ENCODE data around the gene IRS2. TPM values are rescaled to one million over a fixed set of nuclear protein-coding genes. Genes with fewer than 3 reads are reported as not detected.

The IRS2 gene
- total RNA-seq, 1 experiment from 2014 or later: 5.9 TPM

DNA sequence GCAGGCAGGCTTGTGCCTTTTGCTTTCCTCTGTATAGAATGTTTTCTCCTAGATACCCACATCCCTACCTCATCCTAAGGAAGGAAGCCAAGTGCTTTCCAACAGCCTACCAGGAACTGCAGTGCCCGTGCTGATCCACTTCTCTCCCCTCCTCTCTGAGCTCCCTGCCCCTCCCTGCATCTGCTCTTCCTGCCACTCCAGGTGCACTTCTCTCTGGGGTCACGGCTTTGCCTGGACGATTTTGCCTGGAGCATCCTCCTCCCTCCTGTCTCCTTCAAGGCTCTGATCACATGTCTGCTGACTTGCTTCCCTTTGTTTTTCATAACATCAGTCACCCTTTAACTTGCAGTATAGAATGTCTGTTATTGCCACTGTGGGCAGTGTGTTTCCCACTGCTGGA, 34.7 kb upstream of the IRS2 start:
- Histone ChIP-seq H3K4me3 (ENCODE audit: low read depth in 2 of 2, low read length in 2 of 2) (no peak overlapping the region), H3K27ac (ENCODE audit: low read length) (no peak overlapping the region), H3K9me3 (ENCODE audit: control insufficient read depth, insufficient read depth, low read depth, low read length) (no peaks in the 10 kb centered on the region), H3K4me1 (ENCODE audit: control insufficient read depth, insufficient read depth, low read length) (no peaks in the 10 kb centered on the region), H3K36me3 (ENCODE audit: control insufficient read depth, insufficient read depth, low read length) (no peaks in the 10 kb centered on the region), H3K27me3 (ENCODE audit: control insufficient read depth, insufficient read depth, low read length) (no peaks in the 10 kb centered on the region)
- intact Hi-C loops (cut with micrococcal nuclease; ENCODE audit: unreplicated experiment): no loop called here
- ATAC-seq (no peak), DNase-seq (ENCODE audit: low read depth, low spot score) (no peak)
- TF ChIP-seq POLR2AphosphoS5 (IDR thresholded peaks at IDR 0.05; ENCODE audit: low read depth, low read length) (no peak), TCF7L2 (IDR thresholded peaks at IDR 0.05; ENCODE audit: low read depth, low read length) (no peak)
- ChIA-PET POLR2A (no interaction called here), CTCF (no interaction called here)
- no TSS peak for BruUV-seq (replicated peaks)
- in situ Hi-C loops (cut with HindIII; ENCODE audit: low pct_unique_long_range_greater_than_20kb, low sequenced_read_pairs): no loop called here

DNA sequence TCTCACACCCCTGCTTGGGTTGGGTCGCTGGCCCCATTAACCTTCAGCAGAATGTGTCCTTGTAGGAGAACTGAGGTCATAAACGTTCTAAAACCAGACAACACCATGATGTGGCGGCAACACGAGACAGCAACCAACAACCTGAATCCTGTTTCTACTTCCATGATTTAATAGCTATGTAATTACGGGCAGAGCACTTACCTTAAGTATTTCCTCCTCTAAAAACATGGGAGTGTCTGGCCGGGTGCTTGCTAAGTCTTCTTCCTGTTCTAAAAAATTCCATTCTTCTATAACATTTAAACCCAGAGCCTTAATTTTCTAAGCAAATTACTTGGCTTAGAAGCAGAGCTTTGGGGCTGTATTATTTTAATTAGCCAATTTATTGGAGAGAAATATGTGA, 33.5 kb upstream of the IRS2 start:
- H3K4me3 ChIP-seq (ENCODE audit: low read depth in 2 of 2, low read length in 2 of 2): no peak overlapping the region
- ChIA-PET POLR2A (no interaction called here), CTCF (no interaction called here)
- no peaks in the 10 kb centered on the region for H3K36me3 ChIP-seq (ENCODE audit: control insufficient read depth, insufficient read depth, low read length)
- DNase-seq (ENCODE audit: low read depth, low spot score): no peak
- ATAC-seq: no peak
- no peaks in the 10 kb centered on the region for H3K27me3 ChIP-seq (ENCODE audit: control insufficient read depth, insufficient read depth, low read length)
- in situ Hi-C loops (cut with HindIII; ENCODE audit: low pct_unique_long_range_greater_than_20kb, low sequenced_read_pairs): no loop called here
- no peaks in the 10 kb centered on the region for H3K4me1 ChIP-seq (ENCODE audit: control insufficient read depth, insufficient read depth, low read length)
- TF ChIP-seq, protein P1, sequence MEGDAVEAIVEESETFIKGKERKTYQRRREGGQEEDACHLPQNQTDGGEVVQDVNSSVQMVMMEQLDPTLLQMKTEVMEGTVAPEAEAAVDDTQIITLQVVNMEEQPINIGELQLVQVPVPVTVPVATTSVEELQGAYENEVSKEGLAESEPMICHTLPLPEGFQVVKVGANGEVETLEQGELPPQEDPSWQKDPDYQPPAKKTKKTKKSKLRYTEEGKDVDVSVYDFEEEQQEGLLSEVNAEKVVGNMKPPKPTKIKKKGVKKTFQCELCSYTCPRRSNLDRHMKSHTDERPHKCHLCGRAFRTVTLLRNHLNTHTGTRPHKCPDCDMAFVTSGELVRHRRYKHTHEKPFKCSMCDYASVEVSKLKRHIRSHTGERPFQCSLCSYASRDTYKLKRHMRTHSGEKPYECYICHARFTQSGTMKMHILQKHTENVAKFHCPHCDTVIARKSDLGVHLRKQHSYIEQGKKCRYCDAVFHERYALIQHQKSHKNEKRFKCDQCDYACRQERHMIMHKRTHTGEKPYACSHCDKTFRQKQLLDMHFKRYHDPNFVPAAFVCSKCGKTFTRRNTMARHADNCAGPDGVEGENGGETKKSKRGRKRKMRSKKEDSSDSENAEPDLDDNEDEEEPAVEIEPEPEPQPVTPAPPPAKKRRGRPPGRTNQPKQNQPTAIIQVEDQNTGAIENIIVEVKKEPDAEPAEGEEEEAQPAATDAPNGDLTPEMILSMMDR (IDR thresholded peaks at IDR 0.05): no peak
- TF ChIP-seq SIN3A (IDR thresholded peaks at IDR 0.05; ENCODE audit: borderline replicate concordance, insufficient read depth, low read depth, low read length) (no peak), POLR2AphosphoS5 (IDR thresholded peaks at IDR 0.05; ENCODE audit: low read depth, low read length) (no peak), TCF7L2 (IDR thresholded peaks at IDR 0.05; ENCODE audit: low read depth, low read length) (no peak)
- TF ChIP-seq, protein P2, sequence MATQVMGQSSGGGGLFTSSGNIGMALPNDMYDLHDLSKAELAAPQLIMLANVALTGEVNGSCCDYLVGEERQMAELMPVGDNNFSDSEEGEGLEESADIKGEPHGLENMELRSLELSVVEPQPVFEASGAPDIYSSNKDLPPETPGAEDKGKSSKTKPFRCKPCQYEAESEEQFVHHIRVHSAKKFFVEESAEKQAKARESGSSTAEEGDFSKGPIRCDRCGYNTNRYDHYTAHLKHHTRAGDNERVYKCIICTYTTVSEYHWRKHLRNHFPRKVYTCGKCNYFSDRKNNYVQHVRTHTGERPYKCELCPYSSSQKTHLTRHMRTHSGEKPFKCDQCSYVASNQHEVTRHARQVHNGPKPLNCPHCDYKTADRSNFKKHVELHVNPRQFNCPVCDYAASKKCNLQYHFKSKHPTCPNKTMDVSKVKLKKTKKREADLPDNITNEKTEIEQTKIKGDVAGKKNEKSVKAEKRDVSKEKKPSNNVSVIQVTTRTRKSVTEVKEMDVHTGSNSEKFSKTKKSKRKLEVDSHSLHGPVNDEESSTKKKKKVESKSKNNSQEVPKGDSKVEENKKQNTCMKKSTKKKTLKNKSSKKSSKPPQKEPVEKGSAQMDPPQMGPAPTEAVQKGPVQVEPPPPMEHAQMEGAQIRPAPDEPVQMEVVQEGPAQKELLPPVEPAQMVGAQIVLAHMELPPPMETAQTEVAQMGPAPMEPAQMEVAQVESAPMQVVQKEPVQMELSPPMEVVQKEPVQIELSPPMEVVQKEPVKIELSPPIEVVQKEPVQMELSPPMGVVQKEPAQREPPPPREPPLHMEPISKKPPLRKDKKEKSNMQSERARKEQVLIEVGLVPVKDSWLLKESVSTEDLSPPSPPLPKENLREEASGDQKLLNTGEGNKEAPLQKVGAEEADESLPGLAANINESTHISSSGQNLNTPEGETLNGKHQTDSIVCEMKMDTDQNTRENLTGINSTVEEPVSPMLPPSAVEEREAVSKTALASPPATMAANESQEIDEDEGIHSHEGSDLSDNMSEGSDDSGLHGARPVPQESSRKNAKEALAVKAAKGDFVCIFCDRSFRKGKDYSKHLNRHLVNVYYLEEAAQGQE (IDR thresholded peaks at IDR 0.05; ENCODE audit: insufficient read depth in 1 of 2, low read depth in 2 of 2, low read length in 1 of 2): no peak
- H3K9me3 ChIP-seq (ENCODE audit: control insufficient read depth, insufficient read depth, low read depth, low read length): no peaks in the 10 kb centered on the region
- no peak overlapping the region for H3K27ac ChIP-seq (ENCODE audit: low read length)
- intact Hi-C loops (cut with micrococcal nuclease; ENCODE audit: unreplicated experiment): no loop called here
- BruUV-seq (replicated peaks): no TSS peak

DNA sequence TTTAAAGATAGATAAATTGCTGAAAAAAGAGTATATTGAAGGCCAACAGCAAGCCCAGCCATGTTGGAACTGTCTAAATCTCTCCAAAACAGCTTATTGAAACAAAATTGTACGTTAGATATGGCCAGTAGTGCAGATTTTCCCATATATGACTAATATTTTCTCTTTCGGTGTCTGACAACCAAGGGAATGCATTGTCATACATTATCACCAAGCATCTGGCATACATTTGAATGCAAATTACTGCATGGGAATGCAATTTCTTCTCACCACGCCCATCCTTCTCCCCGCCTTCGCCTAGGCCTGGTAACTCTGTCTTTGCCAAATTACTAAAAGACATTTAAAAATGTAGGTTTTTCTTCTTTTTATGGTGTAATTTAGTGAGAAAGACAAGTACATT, 32.5 kb upstream of the IRS2 start:
- DNase-seq (ENCODE audit: low read depth, low spot score): no peak
- H3K9me3 ChIP-seq (ENCODE audit: control insufficient read depth, insufficient read depth, low read depth, low read length): no peaks in the 10 kb centered on the region
- in situ Hi-C loops (cut with HindIII; ENCODE audit: low pct_unique_long_range_greater_than_20kb, low sequenced_read_pairs) (no loop called here), intact Hi-C loops (cut with micrococcal nuclease; ENCODE audit: unreplicated experiment) (no loop called here)
- H3K27me3 ChIP-seq (ENCODE audit: control insufficient read depth, insufficient read depth, low read length): no peaks in the 10 kb centered on the region
- ChIA-PET CTCF (no interaction called here), POLR2A (no interaction called here)
- no peak for ATAC-seq
- H3K4me1 ChIP-seq (ENCODE audit: control insufficient read depth, insufficient read depth, low read length): no peaks in the 10 kb centered on the region
- TF ChIP-seq TCF7L2 (IDR thresholded peaks at IDR 0.05; ENCODE audit: low read depth, low read length) (no peak), POLR2AphosphoS5 (IDR thresholded peaks at IDR 0.05; ENCODE audit: low read depth, low read length) (no peak)
- TF ChIP-seq, protein P2 (IDR thresholded peaks at IDR 0.05; ENCODE audit: insufficient read depth in 1 of 2, low read depth in 2 of 2, low read length in 1 of 2): no peak
- H3K36me3 ChIP-seq (ENCODE audit: control insufficient read depth, insufficient read depth, low read length): no peaks in the 10 kb centered on the region
- BruUV-seq (replicated peaks): no TSS peak
- no peak overlapping the region for H3K27ac ChIP-seq (ENCODE audit: low read length)
- H3K4me3 ChIP-seq (ENCODE audit: low read depth in 2 of 2, low read length in 2 of 2): no peak overlapping the region
